Measurements from ENCODE around the gene TNC.

GRCh38 chr9:115130176-115130575 lies 12.2 kb upstream of the TNC start:
- TF ChIP-seq POLR2A (IDR thresholded peaks at IDR 0.05) = no peak
- TF ChIP-seq CTCF (IDR thresholded peaks at IDR 0.05) = no peak
- no peak for TF ChIP-seq POLR2AphosphoS5 (IDR thresholded peaks at IDR 0.05)

All from stomach (tissue), 4 donors.